Fibroblast of skin of left quadriceps (primary cell): ENCODE results near the gene CXCL14.

Experiments
- DNase-seq, 2 experiments: peaks; one replicate each; pipeline ENCODE4 v3.0.0-alpha.2; 2013; ENCODE audit warnings: low read depth in 2 of 2

Gene CXCL14, protein sequence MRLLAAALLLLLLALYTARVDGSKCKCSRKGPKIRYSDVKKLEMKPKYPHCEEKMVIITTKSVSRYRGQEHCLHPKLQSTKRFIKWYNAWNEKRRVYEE

GRCh38 chr5:135578685-135579341 is at the start of gene CXCL14:
CXCL14 (minus strand) TSS chr5:135578991; CDS start chr5:135578778, 213 bp downstream.
- DNase-seq: peak; percentile 61 to 64

DNA sequence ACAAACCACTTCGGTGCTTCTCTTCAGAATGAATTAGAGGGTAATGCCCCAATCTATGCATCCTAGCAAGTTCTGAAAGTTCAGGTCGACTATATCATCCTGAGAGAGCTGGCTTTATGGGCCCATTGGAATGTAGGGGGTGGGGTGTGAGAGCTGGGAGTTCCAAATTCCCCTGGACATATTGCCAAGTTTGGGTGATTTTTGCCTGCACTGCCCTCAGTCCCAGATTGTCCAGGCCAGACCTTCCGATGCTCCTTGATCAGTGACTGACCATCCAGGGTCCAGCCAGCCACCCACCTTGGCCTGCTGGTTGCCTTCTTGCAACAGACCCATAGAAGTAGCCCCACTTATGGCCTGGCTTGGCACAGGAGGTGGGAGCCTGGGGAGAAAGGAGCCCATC is 47.8 kb upstream of the CXCL14 start:
- DNase-seq: no peak

DNA sequence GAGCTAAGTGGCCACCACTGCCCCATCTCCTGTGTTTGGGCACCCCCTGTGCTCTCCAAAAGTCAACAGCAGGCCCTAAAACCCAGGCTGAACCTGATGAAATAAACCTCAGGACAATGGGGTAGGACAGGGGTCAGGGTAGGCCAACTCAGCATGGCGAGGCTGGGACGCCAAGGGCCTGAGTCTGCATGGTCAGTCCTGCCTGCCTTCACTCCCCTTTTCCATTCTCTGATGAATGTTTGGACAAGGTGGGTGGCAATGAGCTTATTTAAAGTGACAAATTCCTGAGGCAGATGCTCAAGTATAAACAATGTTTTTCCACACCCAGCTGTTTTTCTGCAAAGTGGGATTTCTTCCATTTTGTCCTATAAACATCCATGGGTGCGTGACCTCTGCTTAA is 47.2 kb upstream of the CXCL14 start:
- DNase-seq: no peak

- no peak for DNase-seq
Measured at GRCh38 chr5:135625486-135625885, 46.7 kb upstream of the CXCL14 start.

DNA sequence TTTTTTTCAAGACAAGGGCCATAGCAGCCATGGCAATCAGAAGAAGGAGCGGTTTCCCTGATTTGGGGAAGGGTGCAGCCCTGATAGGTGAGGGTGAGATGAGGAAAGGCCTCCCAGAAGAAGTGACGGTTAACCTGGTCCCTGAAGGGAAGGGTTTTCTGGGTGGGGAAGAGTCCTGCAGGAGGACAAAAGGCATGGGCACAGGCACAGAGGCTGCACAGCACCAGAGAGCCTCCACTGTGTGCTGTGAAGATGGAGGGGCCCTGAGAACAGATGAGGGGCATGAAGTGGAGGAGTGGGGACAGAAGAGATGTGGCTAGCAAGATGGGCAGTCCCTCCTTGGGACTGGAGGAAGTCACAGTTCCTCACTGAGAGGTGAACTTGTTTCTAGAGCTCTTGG is 46.3 kb upstream of the CXCL14 start:
- no peak for DNase-seq

GRCh38 chr5:135623186-135623715 is 44.5 kb upstream of the CXCL14 start:
- no peak for DNase-seq

DNA sequence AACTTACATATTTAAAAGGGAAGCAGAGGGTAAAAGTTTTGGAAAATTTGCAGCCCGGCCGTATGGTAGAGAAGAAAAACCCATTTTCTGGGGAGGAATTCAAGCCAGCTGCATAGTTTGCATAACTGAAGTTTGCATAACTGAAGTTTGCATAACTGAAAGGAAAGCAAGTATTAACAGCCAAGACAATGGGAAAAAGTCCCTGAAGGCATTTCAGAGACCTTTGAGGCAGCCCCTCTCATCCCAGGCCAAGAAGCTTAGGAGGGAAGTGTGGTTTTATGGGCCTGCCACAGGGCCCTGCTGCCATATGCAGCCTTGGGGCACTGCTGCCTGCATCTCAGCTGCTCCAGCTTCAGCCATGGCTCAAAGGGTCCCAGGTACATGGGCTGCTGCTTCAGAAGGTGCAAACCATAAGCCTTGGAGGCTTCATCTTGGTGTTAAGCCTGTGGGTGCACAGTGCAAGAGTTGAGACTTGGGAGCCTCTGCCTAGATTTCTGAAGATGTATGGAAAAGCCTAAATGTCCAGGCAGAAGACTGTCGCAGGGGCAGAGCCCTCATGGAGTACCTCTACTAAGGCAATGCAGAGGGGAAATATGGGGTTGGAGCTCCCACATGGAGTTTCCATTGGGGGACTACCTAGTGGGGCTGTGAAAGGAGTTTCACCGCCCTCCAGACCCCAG is 36.9 kb upstream of the CXCL14 start:
- DNase-seq: no peak

DNA sequence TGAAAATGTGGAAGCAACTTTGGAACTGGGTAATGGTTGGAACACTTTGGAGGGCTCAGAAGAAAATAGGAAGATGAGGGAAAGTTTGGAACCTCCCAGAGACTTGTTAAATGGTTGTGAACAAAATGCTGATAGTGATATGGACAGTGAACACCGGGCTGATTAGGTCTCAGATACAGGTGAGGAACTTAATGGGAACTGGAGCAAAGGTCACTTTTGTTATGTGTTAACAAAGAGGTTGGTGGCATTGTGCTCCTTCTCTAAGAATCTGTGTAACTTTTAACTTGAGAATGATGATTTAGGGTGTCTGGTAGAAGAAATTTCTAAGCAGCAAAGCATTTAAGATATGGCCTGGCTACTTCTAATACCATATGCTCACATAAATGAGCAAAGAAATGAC is 36.4 kb upstream of the CXCL14 start:
- DNase-seq: no peak

DNA sequence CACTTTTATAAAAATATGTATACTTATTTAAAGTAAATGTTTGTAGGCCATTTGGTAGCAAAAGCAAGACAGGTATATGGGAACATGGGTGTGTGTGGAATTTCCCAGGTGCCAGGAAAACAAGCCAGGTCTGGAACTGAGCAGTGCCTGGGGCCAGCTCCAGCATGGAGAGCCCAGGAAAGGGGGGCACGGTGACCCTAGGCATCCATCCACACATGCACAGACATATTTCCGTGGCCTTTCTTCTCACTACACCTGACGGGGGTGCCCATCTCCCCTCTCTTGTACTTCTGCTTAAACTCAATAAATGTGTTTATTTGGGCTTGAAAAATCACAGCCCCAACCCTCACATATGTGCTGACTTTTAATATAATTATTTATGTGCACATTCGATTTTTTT is 31.2 kb upstream of the CXCL14 start:
- DNase-seq: no peak

DNA sequence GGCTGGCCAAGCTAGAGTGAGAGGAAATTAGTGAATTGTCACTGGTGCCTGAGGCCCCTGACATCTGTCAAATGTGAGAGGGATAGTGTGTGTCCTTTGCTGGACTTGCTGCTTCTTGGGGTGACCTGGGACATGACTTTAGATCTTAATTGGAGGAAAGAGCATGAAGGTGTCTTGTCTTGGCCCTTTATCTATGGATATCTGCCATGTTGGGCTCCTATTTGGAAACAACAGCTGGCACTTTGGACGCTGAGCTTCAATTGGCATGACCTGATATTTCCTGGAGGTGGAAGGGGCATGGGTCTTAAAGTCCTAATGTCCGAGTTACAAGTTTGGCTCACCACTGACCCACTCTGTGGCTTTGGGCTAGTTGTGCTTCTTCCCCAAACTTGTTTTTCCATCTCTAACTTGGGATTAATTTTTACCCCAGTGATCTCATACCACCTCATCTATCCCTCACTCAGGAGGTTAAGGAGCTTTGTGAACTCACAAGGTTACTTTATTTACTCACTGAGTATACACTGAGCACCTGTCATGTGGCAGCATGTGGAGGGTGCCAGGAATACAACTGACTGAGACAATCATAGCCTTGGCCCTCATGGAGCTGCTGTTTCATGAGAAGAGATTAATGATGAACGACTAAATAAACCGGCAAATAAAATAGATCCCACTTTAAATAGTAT is 30.1 kb upstream of the CXCL14 start:
- no peak for DNase-seq

DNA sequence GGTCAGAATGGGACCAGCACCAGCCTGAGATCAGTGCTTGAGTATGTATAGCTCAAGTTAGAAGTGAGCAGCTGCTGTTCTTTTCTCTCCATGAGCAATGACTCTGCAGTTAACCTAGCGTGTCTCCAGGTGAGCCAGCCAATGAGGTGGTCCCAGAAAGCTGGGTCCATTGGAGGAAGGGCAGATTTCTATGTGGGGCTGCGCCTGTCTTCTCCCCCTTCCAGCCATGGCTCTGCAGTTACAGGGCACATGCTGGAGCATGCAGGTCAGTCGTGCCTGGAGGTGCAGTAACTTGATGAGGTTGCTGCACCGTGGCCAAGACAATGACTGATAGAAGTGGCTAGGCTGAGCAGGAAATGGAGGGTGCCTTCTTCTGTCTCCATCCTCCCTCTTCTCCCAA is 29.6 kb upstream of the CXCL14 start:
- no peak for DNase-seq

DNA sequence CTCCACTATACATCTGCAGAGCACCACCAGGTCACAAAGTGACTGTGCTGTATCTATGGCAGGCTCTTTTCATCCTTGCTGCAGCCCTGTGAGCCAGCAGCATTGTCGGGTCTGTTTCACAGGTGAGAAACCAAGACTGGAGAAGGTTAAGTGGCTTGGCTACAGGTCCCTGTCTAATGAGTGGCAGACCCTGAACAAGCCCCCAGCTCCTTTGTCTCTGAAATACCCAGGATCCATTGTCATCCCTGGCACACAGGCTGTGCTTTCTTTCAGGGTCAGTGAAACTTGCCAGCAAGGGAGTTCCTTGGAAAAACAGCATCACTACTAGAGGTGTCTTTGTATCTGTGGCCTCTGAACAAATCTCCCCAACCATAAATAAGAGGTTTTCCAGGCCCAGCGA is 27.6 kb upstream of the CXCL14 start:
- DNase-seq: no peak

DNA sequence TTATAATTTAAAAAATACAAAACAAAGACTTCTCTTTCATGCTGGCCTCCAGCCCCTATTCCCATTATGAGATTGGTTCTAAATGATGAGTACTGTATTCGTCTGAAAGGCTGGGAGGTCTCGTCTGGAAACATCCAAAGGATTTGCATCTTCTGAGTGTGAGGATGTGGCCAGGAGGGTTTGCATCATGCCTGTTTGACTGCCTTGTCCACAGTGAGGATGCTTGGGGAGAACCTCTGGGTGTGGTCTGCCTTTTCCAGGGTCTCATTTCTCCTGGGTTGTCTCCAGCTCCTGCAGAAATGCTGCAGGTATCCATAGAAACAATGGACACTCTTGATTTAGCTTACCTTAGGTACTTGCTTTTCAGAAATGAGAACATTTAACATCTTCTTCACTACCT is 26.4 kb upstream of the CXCL14 start:
- DNase-seq: no peak

GRCh38 chr5:135604056-135604455 is 25.3 kb upstream of the CXCL14 start:
- DNase-seq: no peak

- DNase-seq: no peak
Measured at GRCh38 chr5:135602882-135603721, 24.3 kb upstream of the CXCL14 start.

- no peak for DNase-seq
Measured at GRCh38 chr5:135601466-135601865, 22.7 kb upstream of the CXCL14 start.

- DNase-seq: no peak
Measured at GRCh38 chr5:135600971-135601381, 22.2 kb upstream of the CXCL14 start.

- no peak for DNase-seq
Measured at GRCh38 chr5:135600152-135600570, 21.4 kb upstream of the CXCL14 start.

DNA sequence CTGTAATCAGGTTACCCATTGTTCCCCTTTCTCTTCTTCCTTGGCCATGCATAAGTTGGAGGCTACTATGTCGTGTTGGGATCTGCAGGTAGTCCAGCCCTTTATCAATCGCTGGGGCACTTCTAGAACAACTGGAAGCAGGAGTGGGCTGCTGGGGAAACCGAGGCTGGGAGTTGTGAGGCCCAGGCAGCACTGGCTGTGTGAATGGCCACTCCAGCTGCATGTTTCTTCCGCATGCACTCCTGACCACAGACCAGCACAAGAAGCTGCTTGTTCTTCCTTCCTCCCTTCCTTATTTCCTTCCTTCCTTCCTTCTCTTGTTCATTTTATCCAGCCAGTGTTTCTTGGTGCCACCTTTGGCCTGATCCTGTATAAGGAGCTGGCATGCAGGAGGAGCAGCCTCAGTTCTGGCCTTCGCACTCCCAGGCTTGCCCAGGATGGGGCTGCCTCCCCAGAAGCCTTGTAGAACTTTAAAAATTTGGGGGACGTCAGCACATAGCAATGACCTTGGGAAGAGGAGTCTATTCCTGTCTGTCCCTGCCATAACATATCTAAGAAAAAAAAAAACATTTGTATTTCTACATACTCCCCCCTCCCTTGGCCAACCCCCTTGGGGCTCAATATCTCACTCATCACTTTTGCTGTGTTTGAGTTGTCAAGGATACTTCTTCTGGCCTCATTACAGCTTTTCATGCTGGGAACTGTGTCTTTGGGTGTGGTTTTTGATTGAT is 20.8 kb upstream of the CXCL14 start:
- no peak for DNase-seq

DNA sequence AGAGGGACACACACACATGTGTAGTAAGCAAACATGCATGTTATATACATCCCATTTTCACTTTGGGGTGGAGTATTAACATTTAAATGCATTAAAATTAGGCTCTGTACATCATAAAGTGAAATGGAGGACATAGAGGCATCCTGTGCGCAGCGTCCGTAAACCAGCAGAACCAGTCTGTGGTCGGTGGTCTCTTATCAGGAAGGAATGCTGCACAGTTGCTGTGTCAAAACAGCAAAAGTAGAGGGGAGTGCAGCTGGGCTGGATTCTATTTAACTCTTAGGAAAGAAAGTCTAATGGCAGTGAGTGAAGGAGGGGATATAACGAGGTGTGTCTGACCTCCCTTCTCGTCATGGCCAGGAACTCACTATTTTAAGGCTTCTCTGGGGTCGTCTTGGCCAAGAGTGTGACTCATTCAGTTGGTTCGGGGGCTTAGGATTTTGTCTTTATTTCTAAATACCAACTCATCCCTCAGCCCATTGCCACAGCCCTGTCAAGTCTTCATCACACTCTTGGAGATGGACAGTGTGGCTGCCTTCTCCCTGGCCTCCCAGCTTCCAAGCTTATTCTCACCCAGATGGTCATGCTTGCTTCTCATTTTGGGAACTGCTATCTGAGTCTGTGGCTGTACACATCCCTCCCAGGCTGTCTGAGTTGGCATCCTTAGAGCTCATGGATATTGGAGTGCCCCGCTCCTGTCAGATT is 20.1 kb upstream of the CXCL14 start:
- DNase-seq: no peak
